ENCODE data around the gene PRDM4. TPM values are rescaled to one million over a fixed set of nuclear protein-coding genes. Genes with fewer than 3 reads are reported as not detected.
A peak's percentile ranks its signal among the peaks of the same experiment; 100 is the strongest.

Gene PRDM4
- total and polyA plus RNA-seq, 2 of the 13 experiments (the other 11 are each of a cell fraction or from before 2014, with no cell fraction given), result 9.9 to 15.3 TPM

- TSS peak; percentile 71 for BruUV-seq (replicated peaks)
- FAIRE-seq (no peak), DNase-seq (ENCODE audit: low spot score) (peak; percentile 94), ATAC-seq (peak; percentile 78)
- 1% methylated on average over 25 of the region's 51 CpGs for WGBS (ENCODE audit: low lambda C conversion rate)
- no peaks in the 10 kb centered on the region; a peak in 3 of 5 replicates for H3K27me3 ChIP-seq (ENCODE audit: control insufficient read depth in 1 of 2, insufficient read depth in 2 of 2, low read length in 2 of 2)
- ChIA-PET CTCF (ENCODE audit: low intra/inter-chr PET ratio, low total read pairs) (no interaction called here), POLR2A (interaction anchor here (1.0 to 1.5 kb wide), 3 partner anchors 10 to 552 kb away, joined by 3 to 8 read pairs (median 4); no protein-coding TSS in a partner anchor)
- H3K36me3 ChIP-seq (replicated peaks in 1 of 2; ENCODE audit: control insufficient read depth in 1 of 2, insufficient read depth in 2 of 2, low read length in 2 of 2), result peaks cover 4 to 23% of the 10 kb centered on the region in 2 experiments
- H3K9me3 ChIP-seq (ENCODE audit: low read length), result no peaks in the 10 kb centered on the region
- no peaks in the 10 kb centered on the region for H4K20me1 ChIP-seq (ENCODE audit: insufficient read depth, low read length)
- H3K27ac ChIP-seq (ENCODE audit: extremely low read length, insufficient read depth, low read length), result peak within 1 kb of the TSS; percentile 100
- in situ Hi-C loops (cut with HindIII; ENCODE audit: extremely low pct_ligation_motif_present, low pct_unique_long_range_greater_than_20kb), result no loop called here
- peak within 1 kb of the TSS; percentile 95 for H3K9ac ChIP-seq (ENCODE audit: insufficient read depth, low read depth, low read length)
- intact Hi-C loops (cut with micrococcal nuclease; ENCODE audit: unreplicated experiment), result loop anchor here (5.0 kb wide), 1 partner anchor 77 kb away; the partner anchor contains the start of gene PRDM4
- H3K4me1 ChIP-seq (ENCODE audit: insufficient read depth, low read length), result peaks cover 52% of the 10 kb centered on the region
- peak within 1 kb of the TSS; percentile 74 to 98 (median 95) for H3K4me3 ChIP-seq (replicated peaks in 1 of 3; ENCODE audit: insufficient read depth in 1 of 3, low read depth in 2 of 3, low read length in 3 of 3)
- H3K4me2 ChIP-seq (ENCODE audit: low read depth, low read length), result peak within 1 kb of the TSS; percentile 90
- peak within 1 kb of the TSS; percentile 32 for H2AFZ ChIP-seq (ENCODE audit: low read length)
- H3K79me2 ChIP-seq (ENCODE audit: insufficient read depth, low read length), result peaks cover 28% of the 10 kb centered on the region
- TF ChIP-seq ZBTB1 (CRISPR knock-in tag; IDR thresholded peaks at IDR 0.05; ENCODE audit: borderline replicate concordance) (no peak), ZNF761 (CRISPR knock-in tag; conservative IDR thresholded peaks at IDR 0.05) (peak; percentile 43; the same call in 1 of the 2 replicates), ZNF205 (CRISPR knock-in tag; IDR thresholded peaks at IDR 0.05) (0 out of 2 replicates have a peak, but pooled peaks have one; percentile 49), ARID4A (CRISPR knock-in tag; IDR thresholded peaks at IDR 0.05; ENCODE audit: borderline replicate concordance) (peak; percentile 96), ZNF839 (CRISPR knock-in tag; IDR thresholded peaks at IDR 0.05; ENCODE audit: borderline replicate concordance) (no peak)
- TF ChIP-seq, protein P1, sequence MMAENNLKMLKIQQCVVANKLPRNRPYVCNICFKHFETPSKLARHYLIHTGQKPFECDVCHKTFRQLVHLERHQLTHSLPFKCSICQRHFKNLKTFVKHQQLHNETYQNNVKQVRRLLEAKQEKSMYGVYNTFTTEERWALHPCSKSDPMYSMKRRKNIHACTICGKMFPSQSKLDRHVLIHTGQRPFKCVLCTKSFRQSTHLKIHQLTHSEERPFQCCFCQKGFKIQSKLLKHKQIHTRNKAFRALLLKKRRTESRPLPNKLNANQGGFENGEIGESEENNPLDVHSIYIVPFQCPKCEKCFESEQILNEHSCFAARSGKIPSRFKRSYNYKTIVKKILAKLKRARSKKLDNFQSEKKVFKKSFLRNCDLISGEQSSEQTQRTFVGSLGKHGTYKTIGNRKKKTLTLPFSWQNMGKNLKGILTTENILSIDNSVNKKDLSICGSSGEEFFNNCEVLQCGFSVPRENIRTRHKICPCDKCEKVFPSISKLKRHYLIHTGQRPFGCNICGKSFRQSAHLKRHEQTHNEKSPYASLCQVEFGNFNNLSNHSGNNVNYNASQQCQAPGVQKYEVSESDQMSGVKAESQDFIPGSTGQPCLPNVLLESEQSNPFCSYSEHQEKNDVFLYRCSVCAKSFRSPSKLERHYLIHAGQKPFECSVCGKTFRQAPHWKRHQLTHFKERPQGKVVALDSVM (CRISPR knock-in tag; IDR thresholded peaks at IDR 0.05), result peak; percentile 6; the same call in 1 of the 2 replicates
- TF ChIP-seq, protein P2, sequence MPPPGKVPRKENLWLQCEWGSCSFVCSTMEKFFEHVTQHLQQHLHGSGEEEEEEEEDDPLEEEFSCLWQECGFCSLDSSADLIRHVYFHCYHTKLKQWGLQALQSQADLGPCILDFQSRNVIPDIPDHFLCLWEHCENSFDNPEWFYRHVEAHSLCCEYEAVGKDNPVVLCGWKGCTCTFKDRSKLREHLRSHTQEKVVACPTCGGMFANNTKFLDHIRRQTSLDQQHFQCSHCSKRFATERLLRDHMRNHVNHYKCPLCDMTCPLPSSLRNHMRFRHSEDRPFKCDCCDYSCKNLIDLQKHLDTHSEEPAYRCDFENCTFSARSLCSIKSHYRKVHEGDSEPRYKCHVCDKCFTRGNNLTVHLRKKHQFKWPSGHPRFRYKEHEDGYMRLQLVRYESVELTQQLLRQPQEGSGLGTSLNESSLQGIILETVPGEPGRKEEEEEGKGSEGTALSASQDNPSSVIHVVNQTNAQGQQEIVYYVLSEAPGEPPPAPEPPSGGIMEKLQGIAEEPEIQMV (CRISPR knock-in tag; IDR thresholded peaks at IDR 0.05; ENCODE audit: low read depth), result 0 out of 2 replicates have a peak, but pooled peaks have one; percentile 67
- TF ChIP-seq, protein P3, sequence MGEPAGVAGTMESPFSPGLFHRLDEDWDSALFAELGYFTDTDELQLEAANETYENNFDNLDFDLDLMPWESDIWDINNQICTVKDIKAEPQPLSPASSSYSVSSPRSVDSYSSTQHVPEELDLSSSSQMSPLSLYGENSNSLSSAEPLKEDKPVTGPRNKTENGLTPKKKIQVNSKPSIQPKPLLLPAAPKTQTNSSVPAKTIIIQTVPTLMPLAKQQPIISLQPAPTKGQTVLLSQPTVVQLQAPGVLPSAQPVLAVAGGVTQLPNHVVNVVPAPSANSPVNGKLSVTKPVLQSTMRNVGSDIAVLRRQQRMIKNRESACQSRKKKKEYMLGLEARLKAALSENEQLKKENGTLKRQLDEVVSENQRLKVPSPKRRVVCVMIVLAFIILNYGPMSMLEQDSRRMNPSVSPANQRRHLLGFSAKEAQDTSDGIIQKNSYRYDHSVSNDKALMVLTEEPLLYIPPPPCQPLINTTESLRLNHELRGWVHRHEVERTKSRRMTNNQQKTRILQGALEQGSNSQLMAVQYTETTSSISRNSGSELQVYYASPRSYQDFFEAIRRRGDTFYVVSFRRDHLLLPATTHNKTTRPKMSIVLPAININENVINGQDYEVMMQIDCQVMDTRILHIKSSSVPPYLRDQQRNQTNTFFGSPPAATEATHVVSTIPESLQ (CRISPR knock-in tag; conservative IDR thresholded peaks at IDR 0.05), result no peak
- TF ChIP-seq, protein P4, sequence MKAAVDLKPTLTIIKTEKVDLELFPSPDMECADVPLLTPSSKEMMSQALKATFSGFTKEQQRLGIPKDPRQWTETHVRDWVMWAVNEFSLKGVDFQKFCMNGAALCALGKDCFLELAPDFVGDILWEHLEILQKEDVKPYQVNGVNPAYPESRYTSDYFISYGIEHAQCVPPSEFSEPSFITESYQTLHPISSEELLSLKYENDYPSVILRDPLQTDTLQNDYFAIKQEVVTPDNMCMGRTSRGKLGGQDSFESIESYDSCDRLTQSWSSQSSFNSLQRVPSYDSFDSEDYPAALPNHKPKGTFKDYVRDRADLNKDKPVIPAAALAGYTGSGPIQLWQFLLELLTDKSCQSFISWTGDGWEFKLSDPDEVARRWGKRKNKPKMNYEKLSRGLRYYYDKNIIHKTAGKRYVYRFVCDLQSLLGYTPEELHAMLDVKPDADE (CRISPR knock-in tag; IDR thresholded peaks at IDR 0.05), result peak; percentile 48; the same call in 1 of the 2 replicates
These were observed 75.3 kb downstream of the PRDM4 start, which contains the start of gene PWP1 for GRCh38 chr12:107685360-107686248. Gene PWP1, plus strand, starts transcription at chr12:107685799. Its CDS starts 101 bp downstream, at chr12:107685900.
